Sigmoid colon (tissue), 7 donors: Measurements from ENCODE around the gene PLGRKT. TPM values are rescaled to one million over a fixed set of nuclear protein-coding genes. Genes with fewer than 3 reads are reported as not detected.

Source experiments
- DNase-seq: peaks from one replicate; pipeline ENCODE4 v3.0.0-alpha.2; 2019
- H3K27ac ChIP-seq, 4 donors: fragments of 200-600 bp; sonication (generic); one replicate each; pipeline ENCODE4 v1.5.1; 2016 to 2019; ENCODE audit warnings: mild to moderate bottlenecking in 1 of 4
- H3K27me3 ChIP-seq, 3 donors: fragments of 200-600 bp; sonication (generic); one replicate each; pipeline ENCODE4 v1.5.1; 2019; ENCODE audit warnings: mild to moderate bottlenecking in 1 of 3
- H3K36me3 ChIP-seq, 4 donors: fragments of 200-600 bp; sonication (generic); one replicate each; pipeline ENCODE4 v1.5.1; 2016 to 2019
- H3K4me1 ChIP-seq, 4 donors: fragments of 200-600 bp; sonication (generic); one replicate each; pipeline ENCODE4 v1.5.1; 2017 to 2019
- H3K4me3 ChIP-seq, 4 donors: fragments of 200-600 bp; sonication (generic); one replicate each; pipeline ENCODE4 v1.5.1; 2017 to 2019; ENCODE audit warnings: mild to moderate bottlenecking in 2 of 4, moderate library complexity in 1 of 4
- H3K9me3 ChIP-seq, 4 donors: fragments of 200-600 bp in 3 of 4; sonication (generic) in 3 of 4; one replicate each; pipeline versions ENCODE4 v1.5.1 to v1.6.1; 2013 to 2019
- EP300 ChIP-seq, 4 donors: sonication (generic); formaldehyde crosslinking; IDR thresholded peaks; one replicate each; pipeline ENCODE4 v1.6.1; 2017; ENCODE audit warnings: antibody characterized with exemption in 4 of 4
- POLR2A ChIP-seq, 2 donors: fragments of 450-650 bp; IDR thresholded peaks; one replicate each; pipeline ENCODE4 v1.6.1; 2016; ENCODE audit warnings: antibody characterized with exemption in 2 of 2, mild to moderate bottlenecking in 2 of 2, moderate library complexity in 2 of 2
- POLR2AphosphoS5 ChIP-seq, 4 donors: sonication (generic); formaldehyde crosslinking; IDR thresholded peaks; one replicate each; pipeline ENCODE4 v1.6.1; 2017; ENCODE audit warnings: antibody characterized with exemption in 4 of 4
- WGBS, 2 donors: extraction: QIAGEN DNeasy Blood & Tissue Kit; methylation state at CpG; one replicate each; pipeline ENCODE4 v1.1.7; 2013; 5-methylcytosine and 5-hydroxymethylcytosine counted together
- intact Hi-C: fragments of 100-400 bp; cut with DNase I; formaldehyde crosslinking; loops from one replicate; pipeline ENCODE4 v1.15.1; 2023
- polyA plus RNA-seq, 3 donors: library from polyadenylated mRNA; stranded (reverse); fragments of 200-250 nt; gene quantifications; one replicate each; pipeline ENCODE4 v1.2.3, GENCODE V29; 2013
- total RNA-seq, 4 donors: library from RNA; depleted of rRNA; stranded (reverse); fragments of >200 nt; gene quantifications; one replicate each; pipeline ENCODE4 v1.1.0, GENCODE V29; 2016
- TF ChIP-seq, protein P1 (sequence below), 4 experiments: fragments of 450-650 bp in 3 of 4; fragments of 200-600 bp in 1 of 4; IDR thresholded peaks; one replicate each; pipeline ENCODE4 v1.5.1; 2016 to 2019; ENCODE audit warnings: antibody characterized with exemption in 4 of 4, mild to moderate bottlenecking in 3 of 4, moderate library complexity in 2 of 4
- donor health status: healthy with polysubstance abuse.
- donor health status: Bipolar disorder and iron deficiency.
- donor health status: healthy.

PLGRKT gene
- total and polyA plus RNA-seq, 7 donors: 14.1 to 94.6 (median 25.0) TPM

DNA sequence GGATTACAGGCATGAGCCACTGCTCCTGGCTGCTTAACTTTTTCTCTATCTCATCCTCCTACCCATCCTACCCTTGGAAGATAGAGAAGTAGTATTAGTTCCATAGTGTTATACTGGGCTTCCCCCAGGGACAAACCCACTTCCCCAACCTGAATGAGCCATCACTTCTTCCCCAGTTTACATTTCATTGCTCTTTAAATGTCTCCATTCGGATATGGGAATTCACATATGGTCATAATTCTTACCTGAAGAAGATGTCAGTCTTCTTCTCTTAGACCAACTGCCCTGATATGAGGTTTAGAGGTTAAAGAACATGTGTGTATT, 14.5 kb upstream of the PLGRKT start:
- Histone ChIP-seq H3K27me3 (no peaks in the 10 kb centered on the region), H3K4me3 (no peak overlapping the region), H3K36me3 (no peaks in the 10 kb centered on the region), H3K4me1 (peaks cover 0 to 15% (median 3%) of the 10 kb centered on the region in 4 donors), H3K27ac (no peak overlapping the region), H3K9me3 (no peaks in the 10 kb centered on the region)
- intact Hi-C loops: no loop called here
- TF ChIP-seq POLR2AphosphoS5 (IDR thresholded peaks at IDR 0.05) (no peak), POLR2A (IDR thresholded peaks at IDR 0.05) (no peak), EP300 (IDR thresholded peaks at IDR 0.05) (no peak)
- TF ChIP-seq, protein P1, sequence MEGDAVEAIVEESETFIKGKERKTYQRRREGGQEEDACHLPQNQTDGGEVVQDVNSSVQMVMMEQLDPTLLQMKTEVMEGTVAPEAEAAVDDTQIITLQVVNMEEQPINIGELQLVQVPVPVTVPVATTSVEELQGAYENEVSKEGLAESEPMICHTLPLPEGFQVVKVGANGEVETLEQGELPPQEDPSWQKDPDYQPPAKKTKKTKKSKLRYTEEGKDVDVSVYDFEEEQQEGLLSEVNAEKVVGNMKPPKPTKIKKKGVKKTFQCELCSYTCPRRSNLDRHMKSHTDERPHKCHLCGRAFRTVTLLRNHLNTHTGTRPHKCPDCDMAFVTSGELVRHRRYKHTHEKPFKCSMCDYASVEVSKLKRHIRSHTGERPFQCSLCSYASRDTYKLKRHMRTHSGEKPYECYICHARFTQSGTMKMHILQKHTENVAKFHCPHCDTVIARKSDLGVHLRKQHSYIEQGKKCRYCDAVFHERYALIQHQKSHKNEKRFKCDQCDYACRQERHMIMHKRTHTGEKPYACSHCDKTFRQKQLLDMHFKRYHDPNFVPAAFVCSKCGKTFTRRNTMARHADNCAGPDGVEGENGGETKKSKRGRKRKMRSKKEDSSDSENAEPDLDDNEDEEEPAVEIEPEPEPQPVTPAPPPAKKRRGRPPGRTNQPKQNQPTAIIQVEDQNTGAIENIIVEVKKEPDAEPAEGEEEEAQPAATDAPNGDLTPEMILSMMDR (IDR thresholded peaks at IDR 0.05): no peak
- DNase-seq: no peak
- 78 to 90% methylated on average over 1 of the region's 1 CpG for WGBS, 2 donors

DNA sequence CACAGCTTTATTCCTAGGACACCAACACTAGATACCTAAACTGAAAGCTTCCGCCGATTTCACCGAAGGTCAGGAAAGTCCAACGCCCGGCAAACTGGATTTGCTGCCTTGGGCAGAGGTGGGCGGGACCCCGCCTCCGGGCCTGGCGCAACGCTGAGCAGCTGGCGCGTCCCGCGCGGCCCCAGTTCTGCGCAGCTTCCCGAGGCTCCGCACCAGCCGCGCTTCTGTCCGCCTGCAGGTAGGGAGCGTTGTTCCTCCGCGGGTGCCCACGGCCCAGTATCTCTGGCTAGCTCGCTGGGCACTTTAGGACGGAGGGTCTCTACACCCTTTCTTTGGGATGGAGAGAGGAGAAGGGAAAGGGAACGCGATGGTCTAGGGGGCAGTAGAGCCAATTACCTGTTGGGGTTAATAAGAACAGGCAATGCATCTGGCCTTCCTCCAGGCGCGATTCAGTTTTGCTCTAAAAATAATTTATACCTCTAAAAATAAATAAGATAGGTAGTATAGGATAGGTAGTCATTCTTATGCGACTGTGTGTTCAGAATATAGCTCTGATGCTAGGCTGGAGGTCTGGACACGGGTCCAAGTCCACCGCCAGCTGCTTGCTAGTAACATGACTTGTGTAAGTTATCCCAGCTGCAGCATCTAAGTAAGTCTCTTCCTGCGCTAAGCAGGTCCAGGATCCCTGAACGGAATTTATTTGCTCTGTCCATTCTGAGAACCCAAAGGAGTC, 12.8 kb upstream of the PLGRKT start, which contains the start of gene CD274:
Gene CD274 (plus strand): TSS at position 184 of the 733 bp plus-strand sequence. CDS start 5,572 bp downstream, outside the sequence.
- peak; percentile 93 for DNase-seq
- no peaks in the 10 kb centered on the region for H3K36me3 ChIP-seq
- intact Hi-C loops: loop anchor here (2.0 kb wide), 1 partner anchor 140 kb away; no protein-coding TSS in a partner anchor
- no peaks in the 10 kb centered on the region for H3K9me3 ChIP-seq
- TF ChIP-seq POLR2A (IDR thresholded peaks at IDR 0.05) (no peak), EP300 (IDR thresholded peaks at IDR 0.05) (no peak), POLR2AphosphoS5 (IDR thresholded peaks at IDR 0.05) (peak; percentile 27 to 70 (median 66))
- TF ChIP-seq, protein P1 (IDR thresholded peaks at IDR 0.05): peak; percentile 38 to 57 (median 50)
- peak within 1 kb of the TSS; percentile 78 to 79 (median 78) for H3K27ac ChIP-seq
- 1 to 5% methylated on average over 36 of the region's 36 CpGs for WGBS, 2 donors
- peak within 1 kb of the TSS; percentile 50 to 62 (median 57) for H3K4me3 ChIP-seq
- H3K4me1 ChIP-seq: peaks cover 0 to 15% (median 3%) of the 10 kb centered on the region in 4 donors
- no peaks in the 10 kb centered on the region for H3K27me3 ChIP-seq

DNA sequence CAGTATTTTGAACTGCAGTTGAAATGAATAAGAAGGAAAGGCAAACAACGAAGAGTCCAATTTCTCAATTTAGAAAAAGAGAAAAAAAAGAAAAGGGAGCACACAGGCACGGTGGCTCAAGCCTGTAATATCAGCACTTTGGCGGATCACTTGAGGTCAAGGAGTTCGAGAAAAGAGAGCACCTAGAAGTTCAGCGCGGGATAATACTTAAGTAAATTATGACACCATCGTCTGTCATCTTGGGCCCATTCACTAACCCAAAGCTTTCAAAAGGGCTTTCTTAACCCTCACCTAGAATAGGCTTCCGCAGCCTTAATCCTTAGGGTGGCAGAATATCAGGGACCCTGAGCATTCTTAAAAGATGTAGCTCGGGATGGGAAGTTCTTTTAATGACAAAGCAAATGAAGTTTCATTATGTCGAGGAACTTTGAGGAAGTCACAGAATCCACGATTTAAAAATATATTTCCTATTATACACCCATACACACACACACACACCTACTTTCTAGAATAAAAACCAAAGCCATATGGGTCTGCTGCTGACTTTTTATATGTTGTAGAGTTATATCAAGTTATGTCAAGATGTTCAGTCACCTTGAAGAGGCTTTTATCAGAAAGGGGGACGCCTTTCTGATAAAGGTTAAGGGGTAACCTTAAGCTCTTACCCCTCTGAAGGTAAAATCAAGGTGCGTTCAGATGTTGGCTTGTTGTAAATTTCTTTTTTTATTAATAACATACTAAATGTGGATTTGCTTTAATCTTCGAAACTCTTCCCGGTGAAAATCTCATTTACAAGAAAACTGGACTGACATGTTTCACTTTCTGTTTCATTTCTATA, 12.0 kb upstream of the PLGRKT start:
- Histone ChIP-seq H3K4me1 (peaks cover 0 to 15% (median 3%) of the 10 kb centered on the region in 4 donors), H3K4me3 (peak overlapping the region; percentile 50 to 62 (median 57)), H3K27me3 (no peaks in the 10 kb centered on the region), H3K36me3 (no peaks in the 10 kb centered on the region), H3K27ac (peak overlapping the region; percentile 78 to 79 (median 78)), H3K9me3 (no peaks in the 10 kb centered on the region)
- 45 to 50% methylated on average over 15 of the region's 15 CpGs for WGBS, 2 donors
- DNase-seq: no peak
- TF ChIP-seq EP300 (IDR thresholded peaks at IDR 0.05): no peak
- intact Hi-C loops: loop anchor here (2.0 kb wide), 1 partner anchor 141 kb away; no protein-coding TSS in a partner anchor

DNA sequence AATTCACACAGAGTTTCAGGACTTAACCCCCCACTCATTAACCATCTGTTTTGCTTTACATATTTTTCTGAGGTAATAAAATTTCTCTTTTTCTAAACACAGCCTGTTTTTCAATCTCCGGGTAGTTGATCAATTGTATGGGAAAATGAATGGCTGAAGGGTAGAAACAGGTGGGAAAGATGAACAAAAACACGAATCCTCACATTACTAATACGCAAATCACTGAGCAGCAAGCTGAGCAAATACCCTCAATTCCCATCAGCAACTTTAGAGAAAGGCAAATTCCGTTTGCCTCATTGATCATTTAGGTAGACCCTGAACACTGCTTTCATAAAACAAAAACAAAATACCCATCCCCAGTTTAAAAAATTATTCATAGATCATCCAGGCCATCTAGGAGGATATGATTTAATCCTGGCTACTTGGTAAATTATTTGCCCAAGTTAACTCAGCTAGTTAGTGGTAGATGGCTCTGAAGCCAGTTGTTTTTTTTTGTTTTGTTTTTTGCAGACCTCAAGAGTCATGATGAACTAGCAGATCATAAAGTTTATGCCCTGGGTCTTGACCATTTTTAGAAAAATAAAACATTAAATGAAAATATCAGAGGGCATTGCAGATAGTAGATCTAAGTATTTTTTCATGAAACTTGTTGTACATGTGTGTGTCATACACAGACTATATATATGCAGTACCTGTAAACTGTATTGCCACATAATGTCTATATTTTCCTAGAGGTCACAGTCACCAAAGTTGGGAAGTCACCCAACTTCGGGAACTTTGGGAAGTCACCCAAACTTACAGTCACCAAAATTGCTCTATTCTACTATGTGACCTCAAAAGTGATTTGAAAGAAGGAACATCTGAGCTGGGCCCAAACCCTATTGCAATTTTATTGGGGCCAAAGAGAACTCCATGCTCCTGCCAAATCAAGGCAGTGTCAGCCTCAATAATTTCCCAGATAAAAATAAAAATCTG, 11.0 kb upstream of the PLGRKT start:
- peaks cover 0 to 15% (median 3%) of the 10 kb centered on the region in 4 donors for H3K4me1 ChIP-seq
- no peak for DNase-seq
- intact Hi-C loops: no loop called here
- WGBS, 2 donors: 89 to 94% methylated on average over 5 of the region's 5 CpGs
- H3K27ac ChIP-seq: peak overlapping the region; percentile 78 to 79 (median 78)
- no peak overlapping the region for H3K4me3 ChIP-seq
- no peaks in the 10 kb centered on the region for H3K27me3 ChIP-seq
- H3K36me3 ChIP-seq: no peaks in the 10 kb centered on the region
- TF ChIP-seq EP300 (IDR thresholded peaks at IDR 0.05): no peak
- TF ChIP-seq POLR2A (IDR thresholded peaks at IDR 0.05): no peak
- TF ChIP-seq, protein P1 (IDR thresholded peaks at IDR 0.05): no peak
- no peak for TF ChIP-seq POLR2AphosphoS5 (IDR thresholded peaks at IDR 0.05)
- H3K9me3 ChIP-seq: no peaks in the 10 kb centered on the region
